H9 (cell line): ENCODE results near the gene IQCE. TPM values are rescaled to one million over a fixed set of nuclear protein-coding genes. Genes with fewer than 3 reads are reported as not detected.
A peak's percentile ranks its signal among the peaks of the same experiment; 100 is the strongest.

ENCODE experiments used
- DNase-seq: peaks from one replicate; pipeline ENCODE4 v3.0.0-alpha.2; 2017
- H2AFZ ChIP-seq: one replicate; pipeline ENCODE4 v1.6.1; 2013; ENCODE audit warnings: mild to moderate bottlenecking, low read length, control low read depth, moderate library complexity
- H2AK5ac ChIP-seq: 2 replicates; pipeline ENCODE4 v1.6.1; 2013; ENCODE audit warnings: low read length, control low read depth, mixed read lengths; ENCODE audit not compliant: insufficient read length
- H2BK120ac ChIP-seq: one replicate; pipeline ENCODE4 v1.6.1; 2013; ENCODE audit warnings: low read depth, mild to moderate bottlenecking, low read length, control low read depth, inconsistent platforms; ENCODE audit not compliant: poor library complexity, severe bottlenecking
- H2BK12ac ChIP-seq: 2 replicates; pipeline ENCODE4 v1.6.1; 2013; ENCODE audit warnings: low read length, control low read depth, mixed read lengths, low read depth; ENCODE audit not compliant: insufficient read length
- H2BK15ac ChIP-seq: 2 replicates; pipeline ENCODE4 v1.6.1; 2013; ENCODE audit warnings: low read depth, low read length, control low read depth
- H2BK20ac ChIP-seq: one replicate; pipeline ENCODE4 v1.6.1; 2013; ENCODE audit warnings: low read depth, mild to moderate bottlenecking, low read length, control low read depth, inconsistent platforms; ENCODE audit not compliant: poor library complexity, severe bottlenecking
- H2BK5ac ChIP-seq: 2 replicates; pipeline ENCODE4 v1.6.1; 2013; ENCODE audit warnings: low read length, control low read depth, mixed read lengths; ENCODE audit not compliant: insufficient read length
- H3K14ac ChIP-seq: 2 replicates; pipeline ENCODE4 v1.6.1; 2013; ENCODE audit warnings: low read length, control low read depth; ENCODE audit not compliant: insufficient read depth
- H3K18ac ChIP-seq: 2 replicates; pipeline ENCODE4 v1.6.1; 2013; ENCODE audit warnings: low read depth, mild to moderate bottlenecking, mixed read lengths, low read length, control low read depth; ENCODE audit not compliant: insufficient read length
- H3K23ac ChIP-seq: 2 replicates; pipeline ENCODE4 v1.6.1; 2013; ENCODE audit warnings: low read length, control low read depth, mixed read lengths, low read depth; ENCODE audit not compliant: insufficient read length
- H3K23me2 ChIP-seq: 2 replicates; pipeline ENCODE4 v1.6.1; 2013; ENCODE audit warnings: low read depth, mild to moderate bottlenecking, mixed read lengths, low read length, control low read depth; ENCODE audit not compliant: insufficient read length, poor library complexity, severe bottlenecking
- H3K27ac ChIP-seq: 2 replicates; pipeline ENCODE4 v1.5.1; 2013; ENCODE audit warnings: low read length, control low read depth, mixed read lengths, low read depth; ENCODE audit not compliant: insufficient read length
- H3K27me3 ChIP-seq: 2 replicates; pipeline ENCODE4 v1.6.1; 2013; ENCODE audit warnings: low read length, control low read depth, inconsistent platforms; ENCODE audit not compliant: insufficient read depth
- H3K4ac ChIP-seq: 2 replicates; pipeline ENCODE4 v1.6.1; 2013; ENCODE audit warnings: low read depth, mild to moderate bottlenecking, control low read depth, inconsistent platforms, low read length, moderate library complexity
- H3K4me1 ChIP-seq: 2 replicates; pipeline ENCODE4 v1.6.1; 2013; ENCODE audit warnings: low read length, control low read depth, inconsistent platforms; ENCODE audit not compliant: insufficient read depth
- H3K4me2 ChIP-seq: 2 replicates; pipeline ENCODE4 v1.6.1; 2013; ENCODE audit warnings: low read length, control low read depth, mixed read lengths; ENCODE audit not compliant: insufficient read length, insufficient read depth
- H3K56ac ChIP-seq: 2 replicates; pipeline ENCODE4 v1.6.1; 2013; ENCODE audit warnings: low read depth, mild to moderate bottlenecking, mixed read lengths, low read length, control low read depth; ENCODE audit not compliant: insufficient read length
- H3K79me1 ChIP-seq: 2 replicates; pipeline ENCODE4 v1.6.1; 2013; ENCODE audit warnings: low read depth, mild to moderate bottlenecking, moderate library complexity, low read length, control low read depth, inconsistent platforms; ENCODE audit not compliant: insufficient read depth, poor library complexity, severe bottlenecking
- H3K79me2 ChIP-seq: 2 replicates; pipeline ENCODE4 v1.6.1; 2013; ENCODE audit warnings: low read length, control low read depth, inconsistent platforms; ENCODE audit not compliant: insufficient read depth
- H3K9ac ChIP-seq: 2 replicates; pipeline ENCODE4 v1.6.1; 2013; ENCODE audit warnings: low read length, control low read depth, mixed read lengths; ENCODE audit not compliant: insufficient read length; ENCODE audit errors: extremely low read depth
- H3K9me3 ChIP-seq: one replicate; pipeline ENCODE4 v1.6.1; 2013; ENCODE audit warnings: low read depth, low read length, inconsistent platforms; ENCODE audit not compliant: control insufficient read depth
- H3T11ph ChIP-seq: one replicate; pipeline ENCODE4 v1.6.1; 2013; ENCODE audit warnings: mild to moderate bottlenecking, low read length, control low read depth, inconsistent platforms
- H4K20me1 ChIP-seq: one replicate; pipeline ENCODE4 v1.6.1; 2013; ENCODE audit not compliant: control insufficient read depth, insufficient read length, insufficient read depth
- H4K5ac ChIP-seq: 2 replicates; pipeline ENCODE4 v1.6.1; 2013; ENCODE audit warnings: low read depth, mild to moderate bottlenecking, mixed read lengths, low read length, control low read depth; ENCODE audit not compliant: insufficient read length
- H4K8ac ChIP-seq: replicated peaks from 2 replicates; pipeline ENCODE4 v1.6.1; 2013; ENCODE audit warnings: low read length, control low read depth, mixed read lengths, low read depth; ENCODE audit not compliant: insufficient read length
- H4K91ac ChIP-seq: 2 replicates; pipeline ENCODE4 v1.6.1; 2013; ENCODE audit warnings: low read depth, mild to moderate bottlenecking, moderate library complexity, mixed read lengths, low read length, control low read depth; ENCODE audit not compliant: insufficient read length
- H3K27ac Mint-ChIP-seq, 3 experiments: 2 replicates in 2 of 3; 3 replicates in 1 of 3; pipeline ENCODE4 v1.8.0; 2020 to 2021; ENCODE audit warnings: mixed read lengths in 3 of 3, mild to moderate bottlenecking in 1 of 3, moderate library complexity in 1 of 3
- H3K27me3 Mint-ChIP-seq: 2 replicates; pipeline ENCODE4 v1.8.0; 2021; ENCODE audit warnings: low read depth, mild to moderate bottlenecking, moderate library complexity, mixed read lengths
- H3K36me3 Mint-ChIP-seq, 3 experiments: 2 replicates in 2 of 3; 3 replicates in 1 of 3; pipeline ENCODE4 v1.8.0; 2020 to 2021; ENCODE audit warnings: low read depth in 3 of 3, mixed read lengths in 3 of 3; ENCODE audit not compliant: insufficient read depth in 1 of 3
- H3K4me1 Mint-ChIP-seq, 2 experiments: 2 replicates each; pipeline ENCODE4 v1.8.0; 2020; ENCODE audit warnings: mixed read lengths in 2 of 2
- H3K4me3 Mint-ChIP-seq, 2 experiments: 2 replicates in 1 of 2; 3 replicates in 1 of 2; pipeline ENCODE4 v1.8.0; 2020 to 2021; ENCODE audit warnings: mild to moderate bottlenecking in 2 of 2, mixed read lengths in 2 of 2, moderate library complexity in 1 of 2
- H3K9me3 Mint-ChIP-seq, 2 experiments: 2 replicates in 1 of 2; 3 replicates in 1 of 2; pipeline ENCODE4 v1.8.0; 2020; ENCODE audit warnings: mild to moderate bottlenecking in 2 of 2, mixed read lengths in 2 of 2, moderate library complexity in 1 of 2
- WGBS: extraction: QIAGEN DNeasy Blood & Tissue Kit; methylation state at CpG from one replicate; pipeline ENCODE4 v1.1.7; 2013; ENCODE audit warnings: missing lambda C conversion rate, low lambda C conversion rate, mixed read lengths; ENCODE audit not compliant: insufficient read length; ENCODE audit errors: extremely low coverage; 5-methylcytosine and 5-hydroxymethylcytosine counted together
- total RNA-seq: library from RNA; stranded (reverse); gene quantifications from 2 replicates; pipeline ENCODE4 v1.2.1, GENCODE V29; 2021
- TF ChIP-seq, protein P1 (sequence below): fragments of 200-600 bp; sonication (generic); conservative IDR thresholded peaks from 3 replicates; pipeline ENCODE4 v1.8.0; 2021; ENCODE audit warnings: antibody characterized with exemption, mild to moderate bottlenecking

The IQCE gene
- total RNA-seq, 1 experiment from 2014 or later: 7.0 TPM

DNA sequence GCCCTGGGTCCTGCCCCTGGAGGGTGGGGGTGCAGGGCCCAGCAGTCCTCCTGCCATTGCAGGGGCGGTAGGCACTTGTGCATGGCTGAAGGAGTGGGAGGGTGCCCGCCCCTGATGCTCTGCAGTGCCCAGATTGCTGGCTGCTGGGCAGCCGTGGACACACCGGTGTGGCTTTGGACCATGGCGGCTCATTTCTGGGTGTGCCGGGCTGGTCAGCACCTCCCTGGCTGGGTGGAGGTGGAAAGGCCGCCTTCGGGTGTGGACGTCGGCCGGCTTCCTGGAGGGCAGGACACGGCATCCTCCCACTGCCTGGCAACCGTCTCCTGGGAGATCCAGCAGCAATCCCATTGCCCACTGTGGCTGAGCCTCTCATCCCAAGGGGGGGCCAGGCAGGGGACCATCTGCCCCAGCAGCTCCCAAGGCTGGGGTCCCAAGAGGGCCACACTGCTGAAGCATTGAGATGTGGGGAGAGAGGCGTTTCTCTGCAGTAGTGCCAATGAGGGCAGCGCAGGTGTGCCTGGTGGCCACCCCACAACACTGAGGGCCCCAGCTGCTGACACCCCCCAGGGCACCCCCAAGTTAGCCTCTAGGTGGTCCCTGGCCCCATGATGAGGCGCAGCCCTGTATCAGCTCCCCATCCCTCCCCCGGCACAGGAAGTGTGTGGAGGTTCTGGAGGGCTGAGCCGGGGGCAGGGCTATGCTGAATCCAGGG lies 85.9 kb downstream of the IQCE start:
- no CpG with 5 or more reads among the region's 18 CpGs for WGBS
- H3K4me2 ChIP-seq: no peak overlapping the region

More for the DNA sequence above, 85.9 kb downstream of the IQCE start:
- Histone ChIP-seq H2AFZ (no peak overlapping the region), H3K27ac (no peak overlapping the region), H4K8ac (no peak overlapping the region), H3K9ac (no peak overlapping the region), H2BK20ac (no peak overlapping the region), H2BK120ac (no peak overlapping the region), H3T11ph (no peak overlapping the region), H3K4me1 (peaks cover 3% of the 10 kb centered on the region; the same call in 1 of the 2 replicates), H3K9me3 (no peaks in the 10 kb centered on the region), H4K91ac (no peak overlapping the region), H3K4ac (no peak overlapping the region; the same call in 1 of the 2 replicates), H3K23ac (no peak overlapping the region), H4K20me1 (no peaks in the 10 kb centered on the region), H3K56ac (no peak overlapping the region), H2AK5ac (no peak overlapping the region), H3K14ac (peak overlapping the region; percentile 78), H2BK12ac (no peak overlapping the region), H3K27me3 (no peaks in the 10 kb centered on the region), H3K79me2 (peaks cover 3% of the 10 kb centered on the region; the same call in 1 of the 2 replicates), H3K79me1 (peaks cover 3% of the 10 kb centered on the region), H3K18ac (no peak overlapping the region), H2BK15ac (no peak overlapping the region; the same call in 1 of the 2 replicates), H3K23me2 (no peaks in the 10 kb centered on the region), H4K5ac (no peak overlapping the region), H2BK5ac (no peak overlapping the region)
- peaks cover 2 to 5% (median 4%) of the 10 kb centered on the region in 3 experiments; a peak in 6 of 7 replicates for H3K36me3 Mint-ChIP-seq
- TF ChIP-seq, protein P1, sequence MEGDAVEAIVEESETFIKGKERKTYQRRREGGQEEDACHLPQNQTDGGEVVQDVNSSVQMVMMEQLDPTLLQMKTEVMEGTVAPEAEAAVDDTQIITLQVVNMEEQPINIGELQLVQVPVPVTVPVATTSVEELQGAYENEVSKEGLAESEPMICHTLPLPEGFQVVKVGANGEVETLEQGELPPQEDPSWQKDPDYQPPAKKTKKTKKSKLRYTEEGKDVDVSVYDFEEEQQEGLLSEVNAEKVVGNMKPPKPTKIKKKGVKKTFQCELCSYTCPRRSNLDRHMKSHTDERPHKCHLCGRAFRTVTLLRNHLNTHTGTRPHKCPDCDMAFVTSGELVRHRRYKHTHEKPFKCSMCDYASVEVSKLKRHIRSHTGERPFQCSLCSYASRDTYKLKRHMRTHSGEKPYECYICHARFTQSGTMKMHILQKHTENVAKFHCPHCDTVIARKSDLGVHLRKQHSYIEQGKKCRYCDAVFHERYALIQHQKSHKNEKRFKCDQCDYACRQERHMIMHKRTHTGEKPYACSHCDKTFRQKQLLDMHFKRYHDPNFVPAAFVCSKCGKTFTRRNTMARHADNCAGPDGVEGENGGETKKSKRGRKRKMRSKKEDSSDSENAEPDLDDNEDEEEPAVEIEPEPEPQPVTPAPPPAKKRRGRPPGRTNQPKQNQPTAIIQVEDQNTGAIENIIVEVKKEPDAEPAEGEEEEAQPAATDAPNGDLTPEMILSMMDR: no peak
- peaks cover 21 to 36% of the 10 kb centered on the region in 2 experiments for H3K4me1 Mint-ChIP-seq
- H3K9me3 Mint-ChIP-seq: no peaks in the 10 kb centered on the region
- peak overlapping the region in 1 of 2 experiments; percentile 60; a peak in 2 of 5 replicates for H3K4me3 Mint-ChIP-seq
- H3K27ac Mint-ChIP-seq: peak overlapping the region; percentile 86 to 96 (median 95)
- DNase-seq: no peak
- no peaks in the 10 kb centered on the region for H3K27me3 Mint-ChIP-seq
